Fibroblast of peridontal ligament (primary cell): ENCODE measurements around the gene AUH.

Experiments
- DNase-seq: peaks from one replicate; pipeline ENCODE4 v3.0.0-alpha.2; 2010; ENCODE audit errors: extremely low read depth

AUH gene

DNA sequence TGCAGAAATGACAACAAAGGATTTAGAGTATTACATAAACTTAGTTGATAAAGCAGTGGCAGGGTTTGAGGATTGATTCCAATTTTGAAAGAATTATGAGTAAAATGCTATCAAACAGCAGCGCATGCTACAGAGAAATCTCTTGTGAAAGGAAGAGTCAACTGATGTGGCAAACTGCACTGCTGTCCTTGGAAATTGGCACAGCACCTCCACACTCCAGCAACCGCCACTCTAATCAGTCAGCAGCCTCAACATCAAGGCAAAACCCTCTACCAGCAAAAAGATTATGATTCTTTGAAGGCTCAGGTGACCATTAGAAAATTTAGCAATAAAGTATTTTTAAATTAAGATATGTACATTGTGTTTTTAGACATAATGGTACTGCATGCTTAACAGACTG is 66.4 kb downstream of the AUH start:
- DNase-seq = no peak

DNA sequence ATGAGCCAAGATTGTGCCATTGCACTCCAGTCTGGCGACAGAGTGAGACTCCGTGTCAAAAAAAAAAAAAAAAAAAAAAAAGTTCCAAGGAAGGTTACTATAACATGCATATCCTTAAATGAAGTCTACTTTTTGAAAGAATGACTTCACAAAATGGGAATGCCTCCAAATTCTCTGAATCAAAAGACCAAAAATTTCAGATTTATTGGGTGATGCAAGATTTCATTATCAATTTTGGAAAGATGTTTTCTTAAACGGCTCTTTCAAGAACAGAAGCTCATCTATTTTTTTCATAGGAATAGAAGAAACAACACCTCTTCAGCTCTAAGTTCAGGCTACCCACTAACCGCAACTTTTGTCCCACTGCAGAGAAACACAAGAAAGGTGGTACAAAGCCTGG is 69.9 kb downstream of the AUH start:
- peak; percentile 36 for DNase-seq

DNA sequence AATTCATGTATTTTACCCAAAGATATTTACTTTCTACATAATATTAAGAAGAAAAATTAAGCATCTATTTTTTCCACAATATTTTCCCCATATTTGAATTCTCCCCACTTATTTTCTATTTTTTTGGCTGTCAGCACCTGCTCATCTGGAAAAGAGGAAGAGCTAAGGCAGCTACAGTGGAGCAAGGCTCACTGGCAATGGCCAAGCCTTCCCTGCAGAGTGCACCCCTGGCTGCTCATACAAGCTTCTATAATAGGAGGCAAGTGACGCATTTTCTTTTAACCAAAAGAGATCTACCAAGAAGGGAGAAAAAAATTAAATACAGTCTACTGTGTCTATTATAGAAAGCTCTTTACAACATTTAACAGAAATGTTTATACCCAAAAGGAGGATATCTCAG is 72.5 kb downstream of the AUH start:
- DNase-seq = no peak

DNA sequence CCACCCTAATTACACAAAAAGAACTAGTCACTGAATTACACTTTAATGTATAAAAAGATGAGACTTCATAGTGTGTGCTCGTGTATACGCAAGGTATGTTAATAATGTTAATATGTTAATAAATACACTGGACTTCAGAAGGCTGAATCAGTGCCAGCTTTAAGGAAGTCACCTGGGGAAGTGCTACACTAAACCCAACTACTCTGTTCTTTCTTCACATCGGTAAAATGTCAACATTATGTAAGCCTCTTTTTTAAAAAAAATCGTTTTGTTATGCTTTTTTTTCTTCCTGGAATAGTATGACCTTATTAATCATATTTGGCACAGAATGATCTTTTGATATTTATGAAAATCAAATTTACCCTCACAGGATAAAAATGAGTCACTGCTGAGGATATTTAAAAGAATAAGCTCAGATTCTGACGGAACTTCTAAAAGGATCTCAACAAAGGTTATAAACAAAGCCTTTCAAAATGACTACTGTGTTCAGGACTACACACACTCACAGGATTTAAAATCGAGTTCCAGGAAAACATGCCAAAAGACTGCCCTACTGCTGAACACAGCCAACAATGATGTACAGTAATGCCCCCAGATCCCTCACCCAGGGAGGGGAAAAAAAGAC is 75.9 kb downstream of the AUH start:
- no peak for DNase-seq

DNA sequence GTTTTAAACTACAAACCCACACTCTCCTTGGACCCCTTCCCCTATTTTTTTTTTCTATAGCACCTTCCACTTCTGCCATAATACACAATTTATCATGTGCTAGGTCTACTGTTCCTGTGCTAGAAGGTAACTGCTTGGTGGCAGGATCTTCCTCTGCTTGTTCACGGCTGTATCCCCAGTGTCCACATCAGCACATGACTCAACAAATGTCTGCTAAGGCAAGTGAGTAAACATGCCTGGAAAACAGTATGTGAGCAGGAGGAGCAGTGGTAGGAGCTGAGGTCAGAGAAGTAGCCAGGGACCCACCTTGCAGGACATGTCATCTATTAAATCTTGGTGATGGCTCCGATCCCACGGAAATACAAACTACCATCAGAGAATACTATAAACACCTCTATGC is 79.4 kb downstream of the AUH start:
- DNase-seq = no peak

DNA sequence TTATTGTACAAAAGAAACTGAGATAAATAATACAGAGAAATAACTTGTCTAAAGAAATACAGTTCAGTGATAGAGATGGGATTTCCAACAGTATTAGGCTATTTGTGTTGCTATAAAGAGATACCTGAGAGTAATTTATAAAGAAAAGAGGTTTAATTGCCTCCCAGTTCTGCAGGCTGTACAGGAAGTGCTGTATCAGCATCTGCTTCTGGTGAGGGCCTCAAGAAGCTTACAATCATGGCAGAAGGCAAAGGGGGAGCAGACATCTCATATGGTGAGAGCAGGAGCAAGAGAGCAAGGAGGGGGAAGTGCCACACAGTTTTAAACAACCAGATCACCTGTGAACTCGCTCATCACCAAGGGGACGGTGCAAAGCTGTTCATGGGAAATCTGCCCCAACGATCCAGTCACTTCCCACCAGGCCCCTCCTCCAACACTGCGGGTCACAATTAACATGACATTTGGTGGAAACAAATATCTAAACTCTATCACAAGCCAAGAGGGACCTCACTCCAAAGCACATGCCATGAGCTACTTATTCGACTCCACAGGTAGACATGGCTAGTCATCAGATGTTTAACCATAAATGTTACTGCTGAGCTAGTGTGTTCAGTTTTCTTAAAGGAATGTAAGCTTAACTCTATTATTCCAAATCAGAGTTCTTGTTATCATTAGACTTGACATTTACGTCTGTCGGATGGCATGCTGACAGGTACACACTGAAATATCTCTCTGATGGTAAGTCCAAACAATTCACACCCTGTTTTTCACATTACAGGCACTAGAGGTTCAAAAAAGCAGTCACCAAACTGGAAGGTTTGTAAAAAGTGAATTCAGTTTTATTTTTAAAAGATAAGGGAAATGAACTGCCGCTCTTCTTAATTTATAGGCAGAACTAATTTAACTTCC is 82.2 kb downstream of the AUH start:
- no peak for DNase-seq

DNA sequence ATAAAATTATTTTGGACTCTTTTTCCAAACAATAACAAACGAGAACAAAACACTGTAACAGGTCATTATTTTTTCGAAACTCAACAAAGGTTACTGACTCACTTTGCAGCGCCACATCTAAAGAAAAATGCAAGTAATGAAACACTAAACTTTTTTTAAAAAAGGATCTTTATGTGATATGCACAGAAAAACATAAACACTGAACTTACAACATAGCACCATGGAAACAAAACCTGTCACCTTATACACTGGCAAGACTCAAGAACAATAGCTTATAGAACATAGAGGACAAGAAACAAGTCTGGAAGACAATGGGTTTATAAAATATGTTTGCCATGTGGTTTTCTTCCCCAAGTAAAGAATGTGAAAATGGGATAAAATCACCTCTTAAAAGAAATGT is 85.2 kb downstream of the AUH start:
- no peak for DNase-seq

DNA sequence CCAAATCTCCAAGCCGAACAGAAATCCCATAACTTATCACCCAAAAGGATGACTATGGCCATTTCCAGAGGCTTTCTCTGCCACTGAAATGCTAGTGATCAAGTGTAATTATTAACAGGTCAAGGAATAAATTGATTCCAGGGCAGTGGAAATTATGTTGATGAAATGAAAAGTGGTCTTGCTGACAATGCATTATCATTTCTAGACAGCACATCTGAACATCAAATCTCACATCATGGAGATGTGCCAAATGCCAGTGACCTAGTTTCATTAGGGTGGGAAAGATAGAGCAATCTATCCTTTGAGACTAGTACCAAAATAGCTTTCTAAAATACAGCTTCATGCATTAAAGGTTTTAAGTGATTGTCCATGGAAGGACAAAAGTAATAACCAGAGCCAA is 86.1 kb downstream of the AUH start:
- no peak for DNase-seq

DNA sequence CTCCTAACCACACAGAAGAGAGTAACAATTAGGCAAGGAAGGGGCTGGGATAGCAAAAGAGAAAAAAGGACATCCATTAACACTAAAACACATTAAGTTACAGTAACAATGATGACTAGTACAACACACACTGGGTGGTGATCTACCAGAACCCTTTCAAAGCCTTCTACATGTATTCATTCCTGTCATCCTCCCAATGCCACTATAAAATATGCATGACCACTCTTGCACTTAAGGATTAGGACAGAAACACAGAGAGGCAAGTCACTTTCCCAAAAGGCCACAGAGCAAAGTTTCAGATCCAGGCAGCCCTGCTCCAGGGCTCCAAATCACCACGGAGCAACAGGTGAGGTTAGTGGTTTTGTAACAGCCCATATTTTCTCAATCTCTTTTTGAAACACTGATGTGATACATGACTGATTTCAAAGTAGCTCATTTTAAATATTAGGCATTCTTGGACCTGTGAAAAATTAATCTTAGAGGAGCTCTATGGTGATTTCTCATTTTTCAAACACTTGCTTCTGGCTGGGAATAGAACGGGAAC is 86.7 kb downstream of the AUH start:
- no peak for DNase-seq

DNA sequence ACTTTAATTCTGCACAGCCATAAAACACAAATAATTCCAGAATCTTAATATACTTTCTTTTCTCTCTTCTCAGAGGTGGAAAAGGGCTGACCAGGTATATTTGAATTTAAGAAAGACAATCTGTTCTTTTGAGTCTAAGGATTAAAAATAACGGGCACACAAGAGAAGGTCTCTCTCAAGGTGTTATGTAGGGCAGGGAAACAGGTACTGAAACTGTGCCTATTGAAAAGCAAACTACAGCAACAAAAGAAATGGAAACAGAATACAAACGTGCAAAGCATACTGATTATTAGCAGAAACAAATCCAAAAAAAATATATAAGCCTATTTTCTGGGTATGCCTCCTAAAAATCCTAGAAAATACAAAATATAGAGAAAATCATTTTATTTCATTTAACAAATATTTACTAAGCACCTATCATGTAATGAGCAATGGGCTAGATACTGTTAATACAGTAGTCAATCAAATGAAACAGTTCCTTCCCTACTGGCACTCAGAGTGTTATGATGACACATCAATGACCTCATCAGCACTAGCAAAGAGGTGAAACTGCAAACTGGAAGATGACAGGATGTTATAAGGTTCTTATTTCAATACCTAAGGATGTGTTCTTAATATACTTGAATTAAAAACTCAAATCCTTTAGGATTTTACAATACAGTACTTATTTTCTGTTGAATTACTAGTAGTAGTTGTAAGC is 87.7 kb downstream of the AUH start:
- peak; percentile 52 for DNase-seq

DNA sequence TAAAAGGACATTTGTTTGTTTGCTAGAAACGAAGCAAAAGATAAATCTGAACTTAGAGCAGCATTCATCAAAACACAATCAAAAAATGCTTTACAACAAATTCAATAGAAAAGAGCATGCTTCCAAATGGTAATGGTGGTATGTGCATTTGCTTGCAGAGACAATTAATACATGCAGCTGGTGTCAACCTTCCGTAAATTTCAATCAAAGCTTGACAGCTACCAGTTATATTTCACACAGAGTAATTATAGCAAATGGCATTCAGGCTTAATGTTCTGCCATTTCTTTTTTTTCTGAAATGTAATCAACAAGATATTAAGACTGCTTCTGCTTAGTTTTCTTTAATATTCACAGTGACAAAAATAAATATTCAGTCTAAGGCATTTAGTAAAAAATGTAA is 90.6 kb downstream of the AUH start:
- DNase-seq = no peak

DNA sequence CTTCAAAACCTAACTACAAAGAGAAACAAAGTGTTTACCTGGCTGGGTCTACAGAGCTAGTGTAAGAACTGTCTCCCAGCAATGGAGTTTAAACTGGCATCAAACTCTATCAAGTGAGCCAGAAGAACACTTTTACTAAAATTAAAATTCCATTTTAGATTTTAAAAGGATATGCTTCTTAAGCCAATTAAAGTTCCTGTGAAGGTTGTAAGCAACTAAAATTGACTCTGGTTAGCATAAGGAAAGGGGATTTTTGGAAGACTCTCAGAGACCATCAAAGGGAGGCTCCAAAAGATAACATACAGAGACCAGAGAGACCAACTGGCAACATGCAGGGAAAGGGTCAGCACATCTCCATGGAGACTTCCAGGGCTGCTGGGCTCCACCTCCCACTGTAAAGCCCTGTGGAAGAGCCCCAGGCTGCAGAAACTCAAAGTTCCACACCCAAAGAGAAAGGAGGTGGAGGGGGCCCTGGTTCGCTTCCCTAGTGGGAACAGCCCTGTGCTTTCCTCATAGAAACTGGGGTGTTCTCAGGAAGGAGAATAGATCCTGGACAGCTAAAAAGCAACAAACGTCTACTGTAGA is 91.7 kb downstream of the AUH start:
- DNase-seq = no peak

DNA sequence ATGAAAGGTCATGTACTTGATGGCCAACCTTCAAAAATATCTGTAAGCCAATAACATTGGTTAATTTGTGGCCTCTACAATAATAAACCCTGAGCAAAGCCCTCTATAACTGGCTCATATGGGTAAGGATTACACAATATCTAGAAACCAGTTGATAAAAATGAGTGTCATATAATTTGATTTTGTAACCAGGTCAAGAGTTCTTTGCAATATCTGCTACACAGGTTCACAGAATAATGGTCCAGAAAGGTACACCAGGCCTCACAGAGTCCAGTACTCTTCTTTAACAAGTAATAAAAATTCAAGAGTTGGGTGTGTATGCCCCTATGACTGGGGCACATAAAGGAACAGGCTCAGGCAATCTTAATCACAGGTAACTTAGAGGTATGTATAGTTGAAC is 95.3 kb downstream of the AUH start:
- no peak for DNase-seq

DNA sequence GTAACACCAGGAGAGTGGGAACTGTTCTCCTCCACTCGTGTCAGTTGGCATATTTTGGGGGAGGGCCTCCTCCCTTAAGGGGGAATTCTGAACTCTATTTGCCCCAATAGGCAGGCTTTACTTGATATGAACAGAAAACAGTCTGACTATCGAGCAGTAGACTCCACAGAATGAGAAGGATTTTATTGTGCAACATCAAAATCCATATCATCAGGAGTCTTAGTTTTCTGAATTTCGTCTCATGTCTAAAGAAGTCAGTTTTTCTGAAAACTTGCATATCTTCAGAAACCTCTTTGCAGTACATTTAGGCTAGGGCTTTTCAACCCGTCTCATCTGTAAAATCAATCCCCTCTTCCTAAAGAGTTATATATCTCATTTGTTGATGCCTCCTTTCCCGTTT is 96.2 kb downstream of the AUH start:
- DNase-seq = no peak

DNA sequence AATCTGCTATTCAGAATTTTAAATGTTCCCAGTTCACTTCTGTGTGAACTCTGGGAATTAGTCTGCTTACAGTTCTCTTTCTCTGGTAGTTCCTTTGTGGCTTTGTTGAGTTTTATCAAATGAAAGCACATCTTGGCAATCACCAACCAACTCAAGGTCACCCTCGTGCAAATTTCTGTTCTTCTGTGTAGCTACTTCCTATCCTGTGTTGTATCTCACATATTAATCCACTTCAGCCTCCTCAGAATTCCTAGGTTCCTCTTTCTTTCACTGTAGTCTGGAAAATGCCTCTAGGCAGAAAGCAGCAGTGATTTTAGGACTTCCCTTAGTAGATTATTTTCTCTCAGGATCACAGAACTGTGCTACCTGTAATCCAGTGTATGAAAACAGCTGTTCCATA is 100.3 kb downstream of the AUH start:
- no peak for DNase-seq

DNA sequence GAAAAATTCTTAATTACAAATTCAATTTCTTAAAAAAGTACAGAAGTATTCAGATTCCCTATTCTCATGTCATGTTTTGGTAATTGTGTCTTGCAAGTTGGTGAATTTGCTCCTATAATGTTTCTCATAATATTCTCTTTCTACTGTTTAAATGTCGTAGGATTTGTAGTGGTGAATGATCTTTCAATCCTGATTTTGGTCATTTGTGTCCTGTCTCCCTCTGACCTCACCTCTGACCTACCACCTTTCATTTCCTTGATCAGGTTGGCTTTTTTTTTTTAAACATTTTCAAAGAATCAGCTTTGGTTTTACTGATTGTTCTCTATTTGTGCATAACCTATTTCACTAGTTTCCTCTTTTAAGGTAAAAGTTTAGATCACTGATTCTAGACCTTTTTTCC is 102.6 kb downstream of the AUH start:
- no peak for DNase-seq

DNA sequence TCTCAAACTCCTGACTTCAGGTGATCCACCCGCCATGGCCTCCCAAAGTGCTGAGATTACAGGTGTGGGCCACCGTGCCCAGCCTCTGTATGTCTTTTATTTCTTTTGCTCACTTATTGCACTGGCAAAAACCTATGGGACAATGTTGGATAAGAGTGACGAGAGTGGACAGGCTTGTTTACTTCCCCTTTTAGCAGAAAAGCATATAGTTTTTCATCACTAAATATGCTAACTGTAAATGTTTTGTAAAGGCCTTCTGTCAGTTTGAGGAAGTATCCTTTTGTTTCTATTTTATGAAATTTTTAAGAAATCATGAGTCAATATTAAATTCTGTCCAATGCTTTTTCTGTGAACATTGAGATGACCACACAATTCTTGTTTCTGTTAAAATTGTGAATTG is 103.3 kb downstream of the AUH start:
- DNase-seq = no peak

DNA sequence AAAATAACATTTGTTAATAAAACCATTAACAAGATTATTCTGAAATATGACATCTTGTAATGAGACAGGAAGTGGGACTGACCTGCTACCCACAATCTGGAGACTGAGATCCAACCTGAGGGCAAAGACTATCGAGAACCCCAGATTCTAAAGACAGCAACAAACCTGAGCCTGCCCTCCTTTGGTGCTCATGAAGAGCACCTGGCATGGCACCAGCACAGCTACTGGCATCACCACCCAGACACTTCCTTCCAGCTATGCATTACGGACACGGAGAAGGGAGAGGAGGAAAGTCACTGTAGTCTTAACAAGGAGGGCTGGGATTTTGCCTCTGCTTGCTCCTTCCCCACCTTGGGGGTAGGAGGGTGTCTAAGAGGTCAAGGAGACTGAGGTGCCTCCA is 105.5 kb downstream of the AUH start:
- DNase-seq = no peak

DNA sequence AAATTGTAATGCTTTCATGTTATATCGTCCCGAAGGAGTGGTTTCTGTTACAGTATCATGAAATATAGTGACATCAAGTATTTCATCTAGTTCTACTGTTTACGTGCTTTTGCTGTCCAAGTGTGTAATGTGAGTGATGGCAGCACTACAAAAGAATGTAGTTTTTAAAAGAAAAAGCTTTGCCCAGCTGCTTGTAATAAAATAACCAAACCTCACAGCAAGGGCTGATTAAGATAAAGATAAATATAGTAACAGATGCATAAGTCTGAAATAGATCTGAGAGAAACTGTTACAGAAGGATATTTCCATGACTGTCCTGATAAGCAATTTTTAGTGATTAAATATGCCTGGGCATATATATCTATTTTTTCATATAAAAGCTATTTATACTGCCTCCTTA is 106.4 kb downstream of the AUH start:
- peak; percentile 98 for DNase-seq

DNA sequence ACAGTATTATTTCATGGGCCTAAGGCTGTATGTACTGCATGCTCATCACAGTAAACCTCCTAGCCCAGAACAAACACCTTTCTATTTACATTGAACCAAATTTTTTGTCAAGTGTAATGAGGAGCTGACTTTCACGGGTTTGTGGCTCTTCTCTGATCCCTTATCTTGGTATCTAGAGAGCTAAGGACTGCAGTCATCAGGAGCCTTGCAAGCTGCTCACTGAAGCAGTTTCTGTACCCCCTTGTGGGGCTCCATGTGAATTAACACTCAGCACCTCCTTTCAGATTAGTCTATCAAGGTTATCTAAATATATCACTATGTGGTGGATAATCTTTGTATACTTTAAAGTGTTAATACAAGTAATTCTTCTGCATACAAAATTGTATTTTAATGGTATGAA is 108.2 kb downstream of the AUH start:
- peak; percentile 16 for DNase-seq

DNA sequence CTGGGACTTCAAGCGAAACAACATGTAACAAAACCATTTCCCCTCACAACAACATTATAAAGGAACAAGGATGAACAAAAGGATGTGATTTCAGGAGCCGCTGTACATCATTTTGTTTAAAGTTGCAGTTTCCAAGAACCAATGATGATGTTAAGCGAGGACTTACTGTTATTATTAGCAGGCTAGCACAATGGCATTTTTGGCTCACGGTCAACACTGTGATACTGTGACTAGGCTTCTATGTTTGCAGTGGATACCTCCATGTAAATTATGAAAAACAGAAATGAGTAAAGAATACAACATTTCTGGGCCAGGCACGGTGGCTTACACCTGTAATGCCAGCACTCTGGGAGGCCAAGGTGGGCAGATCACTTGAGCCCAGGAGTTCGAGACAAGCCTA is 113.0 kb downstream of the AUH start:
- no peak for DNase-seq

DNA sequence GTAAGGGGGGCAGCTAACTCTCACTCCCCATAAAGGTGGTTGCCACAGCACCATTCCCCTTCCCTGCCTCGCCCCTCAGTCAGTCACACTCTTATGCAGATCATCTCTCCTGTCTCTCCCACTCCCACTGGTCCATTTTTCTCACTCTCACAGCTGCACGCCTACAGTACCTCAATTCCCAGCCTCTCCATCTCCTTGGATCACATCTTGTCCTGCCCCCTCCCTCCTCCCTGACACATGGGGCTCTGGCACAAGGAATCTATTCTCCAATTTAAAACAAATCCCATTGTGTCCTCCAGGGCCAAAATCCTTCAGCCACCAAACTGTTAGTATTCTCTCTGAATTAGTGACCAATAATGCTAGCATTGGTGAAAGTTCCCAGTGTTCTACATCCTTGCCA is 114.4 kb downstream of the AUH start:
- no peak for DNase-seq
